Measurements from ENCODE around the gene WBP1L.

DNA sequence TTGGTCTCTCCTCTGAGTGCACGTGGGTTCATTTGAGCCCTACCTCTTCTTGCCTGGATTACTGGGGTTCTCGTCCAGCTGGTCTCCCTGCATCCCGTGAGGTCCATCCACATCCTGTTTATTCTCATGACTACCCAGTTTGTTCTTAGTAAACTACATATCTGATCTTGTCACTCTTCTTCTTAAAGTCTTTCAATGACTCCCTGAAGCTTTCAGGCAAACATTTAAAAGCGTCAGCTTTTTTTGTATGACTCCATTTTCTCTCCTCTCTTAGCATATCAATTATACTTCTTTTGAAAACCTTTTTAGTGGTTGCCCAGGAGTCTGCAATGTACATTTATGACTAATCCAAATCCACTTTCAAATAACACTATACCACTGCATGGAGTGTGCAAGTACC is 21.8 kb upstream of the WBP1L start:
- TF ChIP-seq POLR2A (IDR thresholded peaks at IDR 0.05): no peak
- TF ChIP-seq, protein P1, sequence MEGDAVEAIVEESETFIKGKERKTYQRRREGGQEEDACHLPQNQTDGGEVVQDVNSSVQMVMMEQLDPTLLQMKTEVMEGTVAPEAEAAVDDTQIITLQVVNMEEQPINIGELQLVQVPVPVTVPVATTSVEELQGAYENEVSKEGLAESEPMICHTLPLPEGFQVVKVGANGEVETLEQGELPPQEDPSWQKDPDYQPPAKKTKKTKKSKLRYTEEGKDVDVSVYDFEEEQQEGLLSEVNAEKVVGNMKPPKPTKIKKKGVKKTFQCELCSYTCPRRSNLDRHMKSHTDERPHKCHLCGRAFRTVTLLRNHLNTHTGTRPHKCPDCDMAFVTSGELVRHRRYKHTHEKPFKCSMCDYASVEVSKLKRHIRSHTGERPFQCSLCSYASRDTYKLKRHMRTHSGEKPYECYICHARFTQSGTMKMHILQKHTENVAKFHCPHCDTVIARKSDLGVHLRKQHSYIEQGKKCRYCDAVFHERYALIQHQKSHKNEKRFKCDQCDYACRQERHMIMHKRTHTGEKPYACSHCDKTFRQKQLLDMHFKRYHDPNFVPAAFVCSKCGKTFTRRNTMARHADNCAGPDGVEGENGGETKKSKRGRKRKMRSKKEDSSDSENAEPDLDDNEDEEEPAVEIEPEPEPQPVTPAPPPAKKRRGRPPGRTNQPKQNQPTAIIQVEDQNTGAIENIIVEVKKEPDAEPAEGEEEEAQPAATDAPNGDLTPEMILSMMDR (IDR thresholded peaks at IDR 0.05): no peak

Data from tibial nerve (tissue), 3 donors.